GM21528 (cell line): ENCODE results near the gene CPE.

Source experiments
- ATAC-seq: cut with Tn5 transposase; IDR thresholded peaks from one replicate; pipeline ENCODE4 v1.9.1; 2021; ENCODE audit warnings: mild to moderate bottlenecking, moderate library complexity; ENCODE audit not compliant: unreplicated experiment, low FRiP score

Gene CPE

GRCh38 chr4:165504184-165504583, 125.4 kb downstream of the CPE start:
- no peak for ATAC-seq

- no peak for ATAC-seq
Measured at GRCh38 chr4:165505958-165506837, 127.4 kb downstream of the CPE start.

- no peak for ATAC-seq
Measured at GRCh38 chr4:165506849-165507248, 128.0 kb downstream of the CPE start.

- ATAC-seq, result no peak
Measured at GRCh38 chr4:165507381-165507780, 128.6 kb downstream of the CPE start.

GRCh38 chr4:165508372-165509120, 129.7 kb downstream of the CPE start:
- no peak for ATAC-seq

GRCh38 chr4:165512424-165512823, 133.6 kb downstream of the CPE start:
- ATAC-seq, result no peak

GRCh38 chr4:165514739-165515138, 135.9 kb downstream of the CPE start:
- ATAC-seq, result no peak

GRCh38 chr4:165515201-165515600, 136.4 kb downstream of the CPE start:
- ATAC-seq, result no peak

- no peak for ATAC-seq
Measured at GRCh38 chr4:165516281-165516833, 137.5 kb downstream of the CPE start.

- no peak for ATAC-seq
Measured at GRCh38 chr4:165517216-165517615, 138.4 kb downstream of the CPE start.

- ATAC-seq, result no peak
Measured at GRCh38 chr4:165518024-165518616, 139.3 kb downstream of the CPE start.

- no peak for ATAC-seq
Measured at GRCh38 chr4:165518686-165519085, 139.9 kb downstream of the CPE start.

GRCh38 chr4:165519591-165519990, 140.8 kb downstream of the CPE start:
- no peak for ATAC-seq

GRCh38 chr4:165520086-165520485, 141.3 kb downstream of the CPE start:
- ATAC-seq, result no peak

GRCh38 chr4:165522050-165522449, 143.2 kb downstream of the CPE start:
- ATAC-seq, result no peak

GRCh38 chr4:165524532-165525190, 145.9 kb downstream of the CPE start:
- ATAC-seq, result no peak

GRCh38 chr4:165532976-165533375, 154.2 kb downstream of the CPE start:
- ATAC-seq, result no peak

- ATAC-seq, result no peak
Measured at GRCh38 chr4:165537028-165537648, 158.3 kb downstream of the CPE start.

GRCh38 chr4:165539801-165540200, 161.0 kb downstream of the CPE start:
- ATAC-seq, result no peak

GRCh38 chr4:165540206-165540830, 161.5 kb downstream of the CPE start:
- ATAC-seq, result no peak
